Esophagus (tissue), 2 donors: ENCODE data around the gene HECTD1. TPM values are rescaled to one million over a fixed set of nuclear protein-coding genes. Genes with fewer than 3 reads are reported as not detected.
"Not testable (repeated sequence)": the region's sequence is repeated elsewhere in the genome, so short reads cannot be mapped to it uniquely, and the experiment has no call there.

Experiments used
- H3K27ac ChIP-seq, 2 donors: one replicate each; pipeline ENCODE4 v1.5.1; 2013; ENCODE audit warnings: low read depth in 2 of 2, mild to moderate bottlenecking in 2 of 2, inconsistent platforms in 1 of 2, low read length in 1 of 2, moderate library complexity in 1 of 2
- H3K27me3 ChIP-seq, 2 donors: one replicate each; pipeline ENCODE4 v1.6.1; 2013; ENCODE audit warnings: low read length in 2 of 2, control low read depth in 1 of 2, mild to moderate bottlenecking in 1 of 2; ENCODE audit not compliant: insufficient read depth in 2 of 2, control insufficient read depth in 1 of 2
- H3K36me3 ChIP-seq, 2 donors: one replicate each; pipeline ENCODE4 v1.6.1; 2013; ENCODE audit warnings: low read length in 1 of 2; ENCODE audit not compliant: control insufficient read depth in 2 of 2, insufficient read depth in 2 of 2
- H3K4me1 ChIP-seq, 2 donors: one replicate each; pipeline ENCODE4 v1.6.1; 2013; ENCODE audit warnings: low read length in 1 of 2; ENCODE audit not compliant: control insufficient read depth in 2 of 2, insufficient read depth in 2 of 2
- H3K4me3 ChIP-seq, 2 donors: one replicate each; pipeline ENCODE4 v1.5.1; 2013; ENCODE audit warnings: low read length in 2 of 2, mild to moderate bottlenecking in 2 of 2, low read depth in 1 of 2, moderate library complexity in 1 of 2
- H3K9me3 ChIP-seq, 2 donors: one replicate each; pipeline ENCODE4 v1.6.1; 2013; ENCODE audit warnings: mild to moderate bottlenecking in 2 of 2, low read depth in 1 of 2, low read length in 1 of 2, moderate library complexity in 1 of 2; ENCODE audit not compliant: control insufficient read depth in 2 of 2, insufficient read depth in 1 of 2
- WGBS, 2 donors: extraction: QIAGEN DNeasy Blood & Tissue Kit; methylation state at CpG; one replicate each; pipeline ENCODE4 v1.1.7; 2013; 5-methylcytosine and 5-hydroxymethylcytosine counted together
- polyA plus RNA-seq, 2 donors: library from polyadenylated mRNA; stranded (reverse); fragments of 200-250 nt; gene quantifications; one replicate each; pipeline ENCODE4 v1.2.3, GENCODE V29; 2013
- donor health status: healthy with polysubstance abuse.
- donor health status: Bipolar disorder and iron deficiency.

The HECTD1 gene
- polyA plus RNA-seq, 2 donors: 90.0 to 140 TPM

DNA sequence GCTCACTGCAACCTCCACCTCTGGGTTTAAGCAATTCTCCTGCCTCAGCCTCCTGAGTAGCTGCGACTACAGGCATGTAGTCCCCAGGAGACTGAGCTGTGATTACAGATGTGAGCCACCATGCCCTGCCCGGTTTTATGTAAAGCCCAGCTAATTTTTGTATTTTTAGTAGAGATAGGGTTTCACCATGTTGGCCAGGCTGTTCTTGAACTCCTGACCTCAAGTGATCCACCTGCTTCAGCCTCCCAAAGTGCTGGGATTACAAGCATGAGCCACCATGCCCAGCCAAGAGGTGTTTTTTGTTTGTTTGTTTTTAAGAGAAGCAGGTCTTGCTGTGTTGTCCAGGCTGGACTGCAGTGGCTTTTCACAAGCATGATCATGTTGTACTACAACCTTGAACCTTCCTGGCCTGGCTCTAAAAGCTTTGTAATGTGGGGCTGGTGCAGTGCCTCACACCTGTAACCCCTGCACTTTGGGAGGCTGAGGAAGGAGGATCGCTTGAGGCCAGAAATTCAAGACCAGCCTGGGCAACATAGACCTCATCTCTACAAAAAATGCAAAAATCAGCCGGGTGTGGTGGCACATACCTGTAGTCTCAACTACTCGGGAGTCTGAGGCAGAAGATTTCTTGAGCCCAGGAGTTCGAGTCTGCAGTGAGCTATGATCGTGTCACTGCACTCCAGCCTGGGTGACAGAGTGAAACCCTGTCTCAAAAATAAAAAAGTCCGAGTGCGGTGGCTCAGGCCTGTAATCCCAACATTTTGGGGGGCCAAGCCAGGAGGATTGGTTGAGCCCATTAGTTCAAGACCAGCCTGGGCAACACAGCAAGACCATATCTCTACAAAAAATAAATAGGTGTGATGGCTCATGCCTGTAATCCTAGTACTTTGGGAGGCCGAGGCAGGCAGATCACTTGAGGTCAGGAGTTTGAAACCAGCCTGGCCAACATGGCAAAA, 113.4 kb downstream of the HECTD1 start:
- H3K9me3 ChIP-seq, H3K4me3 ChIP-seq, H3K27me3 ChIP-seq, H3K4me1 ChIP-seq, H3K27ac ChIP-seq: not testable (repeated sequence)
- H3K36me3 ChIP-seq: peaks cover 5 to 10% of the 10 kb centered on the region in 2 donors
- 94% methylated on average over 10 of the region's 10 CpGs for WGBS, 2 donors

DNA sequence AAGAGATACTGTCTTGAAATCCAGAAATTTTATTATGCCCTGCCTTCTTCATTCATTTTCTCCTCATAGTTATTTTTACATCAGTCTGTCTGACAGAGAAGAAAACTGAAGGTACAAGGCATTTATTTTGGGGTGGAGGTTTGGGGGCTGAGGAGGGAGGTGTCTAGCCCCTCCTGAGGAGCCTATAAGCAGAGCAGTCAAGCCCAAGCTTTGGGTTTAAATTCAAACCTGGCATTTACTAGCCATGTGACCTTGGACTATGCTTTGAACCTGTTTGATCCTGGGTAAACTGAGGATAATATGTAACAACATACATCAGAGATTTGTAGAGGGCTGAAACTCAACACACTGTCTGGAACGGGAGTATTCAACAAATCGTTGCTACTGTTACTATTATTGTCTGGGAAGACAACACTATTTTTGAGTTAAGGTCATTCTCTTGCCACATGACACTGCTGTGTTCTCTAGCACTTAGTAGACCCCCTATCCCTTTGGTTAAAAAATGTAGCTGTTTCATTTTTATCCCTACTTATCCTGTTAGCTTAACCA, 115.4 kb downstream of the HECTD1 start:
- Histone ChIP-seq H3K4me1 (no peaks in the 10 kb centered on the region), H3K4me3 (no peak overlapping the region), H3K27me3 (no peaks in the 10 kb centered on the region), H3K36me3 (no peaks in the 10 kb centered on the region), H3K9me3 (no peaks in the 10 kb centered on the region), H3K27ac (no peak overlapping the region)
- 85% methylated on average over 2 of the region's 2 CpGs for WGBS, 2 donors

DNA sequence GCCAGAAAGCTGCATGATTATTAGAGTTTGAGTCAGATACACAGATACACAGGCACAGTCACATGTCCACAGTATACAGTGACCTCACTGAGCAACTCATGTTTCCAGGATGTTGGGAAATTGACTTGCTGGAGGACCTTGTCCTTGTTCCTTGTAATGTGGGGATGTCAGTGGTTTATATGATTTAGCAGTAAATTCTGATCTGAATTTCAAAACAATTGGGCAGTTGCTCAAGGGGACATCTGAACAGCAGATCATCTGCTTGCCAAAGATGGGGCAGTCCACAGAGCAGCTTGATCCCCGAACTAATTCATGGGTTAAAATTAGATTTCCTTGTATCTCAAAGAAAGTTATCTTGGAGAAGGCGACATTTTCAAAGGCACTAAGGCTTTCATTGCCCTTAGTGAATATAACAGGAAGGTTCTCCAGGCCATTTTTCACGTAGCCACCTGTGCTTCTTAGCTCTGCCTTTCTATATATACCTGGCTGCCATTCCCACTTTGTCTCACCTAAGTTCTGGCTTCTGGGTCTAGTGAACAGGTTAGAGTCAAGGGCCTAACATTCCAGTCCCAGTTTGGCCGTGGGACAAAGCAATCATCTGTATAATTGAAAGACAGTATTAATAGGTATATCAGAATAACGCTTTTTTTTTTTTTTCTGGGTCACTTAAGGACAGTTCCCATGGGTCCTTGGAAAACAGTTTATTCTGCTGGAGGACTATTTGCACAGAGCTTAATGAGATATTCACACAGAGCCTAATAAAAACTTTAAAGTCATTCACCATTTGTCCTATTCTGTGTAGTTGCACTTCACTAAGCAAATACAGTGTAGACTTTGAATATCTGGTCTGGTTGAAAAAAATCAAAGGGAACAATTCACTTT, 116.5 kb downstream of the HECTD1 start:
- 54 to 58% methylated on average over 5 of the region's 5 CpGs for WGBS, 2 donors
- Histone ChIP-seq H3K27me3 (no peaks in the 10 kb centered on the region), H3K36me3 (no peaks in the 10 kb centered on the region), H3K4me3 (no peak overlapping the region), H3K27ac (peak overlapping the region in 1 of 2 donors; percentile 49), H3K9me3 (no peaks in the 10 kb centered on the region), H3K4me1 (no peaks in the 10 kb centered on the region)

DNA sequence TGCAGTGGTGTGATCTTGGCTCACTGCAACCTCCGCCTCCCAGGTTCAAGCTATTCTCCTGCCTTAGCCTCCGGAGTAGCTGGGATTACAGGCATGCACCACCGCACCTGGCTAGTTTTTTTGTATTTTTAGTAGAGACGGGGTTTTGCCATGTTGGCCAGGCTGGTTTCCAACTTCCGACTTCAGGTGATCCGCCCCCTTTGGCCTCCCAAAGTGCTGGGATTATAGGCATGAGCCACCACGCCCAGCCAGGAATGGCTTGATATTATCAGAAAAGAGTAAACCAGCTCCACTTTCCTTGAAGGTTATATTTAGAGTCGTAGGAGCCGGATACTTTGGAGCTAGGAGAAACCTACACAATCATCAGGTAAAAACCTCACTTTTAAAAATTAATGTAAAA, 121.1 kb downstream of the HECTD1 start:
- H3K4me1 ChIP-seq, H3K4me3 ChIP-seq, H3K27me3 ChIP-seq, H3K36me3 ChIP-seq, H3K27ac ChIP-seq, H3K9me3 ChIP-seq: not testable (repeated sequence)
- WGBS, 2 donors: 68 to 76% methylated on average over 9 of the region's 9 CpGs

DNA sequence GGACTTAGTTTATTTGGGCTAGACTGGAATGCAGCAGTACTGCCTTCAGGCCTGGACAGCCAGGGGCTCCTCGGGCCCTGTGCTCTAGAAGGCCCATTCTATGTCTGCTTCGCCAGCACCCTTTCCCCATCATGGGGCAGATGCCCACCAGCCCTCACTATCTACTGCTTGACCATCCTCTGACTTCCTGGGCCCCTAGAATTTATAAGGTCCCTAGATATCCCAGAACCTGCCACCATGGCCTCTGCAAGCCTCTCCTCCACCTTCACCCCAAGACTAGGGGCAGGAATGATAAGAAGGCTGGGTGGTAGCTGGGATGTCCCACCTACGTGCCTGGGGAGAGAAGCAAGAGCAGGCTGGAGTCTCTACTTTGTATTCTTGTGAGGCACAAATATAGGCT, 122.6 kb downstream of the HECTD1 start:
- WGBS, 2 donors: 97% methylated on average over 3 of the region's 3 CpGs
- Histone ChIP-seq H3K27me3 (no peaks in the 10 kb centered on the region), H3K4me3 (no peak overlapping the region), H3K9me3 (no peaks in the 10 kb centered on the region), H3K36me3 (no peaks in the 10 kb centered on the region), H3K27ac (no peak overlapping the region), H3K4me1 (no peaks in the 10 kb centered on the region)

DNA sequence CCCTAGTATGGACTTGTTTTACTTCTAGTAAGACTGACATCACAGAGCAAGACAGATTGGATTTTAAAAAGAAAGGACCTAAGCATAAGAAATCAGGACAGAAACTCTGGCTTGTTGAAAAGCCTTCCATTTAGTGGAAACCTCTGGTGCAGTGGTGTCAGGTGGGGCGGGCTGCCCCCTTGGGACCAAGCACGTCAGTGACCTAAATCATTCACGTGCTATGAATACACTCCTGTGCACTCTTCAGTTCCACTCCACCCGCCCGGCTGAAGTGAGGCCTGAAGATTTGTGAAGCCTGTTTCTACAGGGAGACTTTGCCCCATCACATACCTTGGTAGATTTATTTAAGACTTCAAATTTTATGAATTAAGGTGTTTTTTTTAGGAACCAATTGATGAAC, 123.2 kb downstream of the HECTD1 start:
- no peaks in the 10 kb centered on the region for H3K36me3 ChIP-seq
- no peak overlapping the region for H3K4me3 ChIP-seq
- no peaks in the 10 kb centered on the region for H3K27me3 ChIP-seq
- WGBS, 2 donors: 85 to 93% methylated on average over 5 of the region's 5 CpGs
- no peaks in the 10 kb centered on the region for H3K9me3 ChIP-seq
- H3K4me1 ChIP-seq: no peaks in the 10 kb centered on the region
- no peak overlapping the region for H3K27ac ChIP-seq

DNA sequence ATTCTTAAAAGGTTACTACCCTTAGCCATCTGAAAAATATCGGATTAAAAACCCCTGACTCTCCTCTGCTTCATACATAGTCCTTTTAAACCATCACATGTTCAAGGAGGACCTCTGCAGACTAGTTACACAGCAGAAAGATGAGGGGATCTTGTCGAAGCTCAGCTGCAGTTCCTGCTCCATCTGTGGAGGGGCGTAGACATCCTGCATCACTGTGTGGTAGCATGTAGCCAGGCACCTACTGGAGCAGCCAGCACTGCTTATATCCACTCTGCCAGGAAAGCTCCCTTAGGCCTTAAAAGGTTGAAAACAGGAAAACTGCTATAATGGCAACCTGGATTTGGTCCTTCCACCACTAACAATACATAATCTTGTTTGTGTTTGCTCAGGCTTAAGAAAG, 123.8 kb downstream of the HECTD1 start:
- 83 to 86% methylated on average over 3 of the region's 3 CpGs for WGBS, 2 donors
- no peaks in the 10 kb centered on the region for H3K9me3 ChIP-seq
- H3K4me3 ChIP-seq: no peak overlapping the region
- no peaks in the 10 kb centered on the region for H3K4me1 ChIP-seq
- no peaks in the 10 kb centered on the region for H3K36me3 ChIP-seq
- H3K27ac ChIP-seq: no peak overlapping the region
- H3K27me3 ChIP-seq: no peaks in the 10 kb centered on the region

DNA sequence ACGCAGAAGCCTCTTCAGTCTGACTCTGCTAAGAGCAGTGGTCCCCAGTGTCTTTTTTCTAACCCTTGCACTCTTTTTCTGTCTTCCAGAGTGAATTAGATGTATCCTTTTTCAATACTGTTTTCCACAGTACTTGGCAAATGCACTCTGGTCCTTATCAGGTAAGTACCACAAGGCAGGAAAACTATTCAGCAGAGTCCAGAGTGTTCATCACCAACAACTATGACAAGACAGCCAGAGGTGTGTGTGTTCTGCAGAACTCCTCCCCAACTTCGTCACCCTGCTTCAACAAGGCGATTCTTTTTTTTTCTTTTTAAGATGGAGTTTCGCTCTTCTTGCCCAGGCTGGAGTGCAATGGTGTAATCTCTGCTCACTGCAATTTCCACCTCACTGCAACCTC, 127.1 kb downstream of the HECTD1 start:
- no peaks in the 10 kb centered on the region for H3K4me1 ChIP-seq
- WGBS, 2 donors: 91 to 93% methylated on average over 4 of the region's 4 CpGs
- H3K4me3 ChIP-seq: no peak overlapping the region
- no peak overlapping the region for H3K27ac ChIP-seq
- H3K36me3 ChIP-seq: no peaks in the 10 kb centered on the region
- H3K27me3 ChIP-seq: no peaks in the 10 kb centered on the region
- no peaks in the 10 kb centered on the region for H3K9me3 ChIP-seq

DNA sequence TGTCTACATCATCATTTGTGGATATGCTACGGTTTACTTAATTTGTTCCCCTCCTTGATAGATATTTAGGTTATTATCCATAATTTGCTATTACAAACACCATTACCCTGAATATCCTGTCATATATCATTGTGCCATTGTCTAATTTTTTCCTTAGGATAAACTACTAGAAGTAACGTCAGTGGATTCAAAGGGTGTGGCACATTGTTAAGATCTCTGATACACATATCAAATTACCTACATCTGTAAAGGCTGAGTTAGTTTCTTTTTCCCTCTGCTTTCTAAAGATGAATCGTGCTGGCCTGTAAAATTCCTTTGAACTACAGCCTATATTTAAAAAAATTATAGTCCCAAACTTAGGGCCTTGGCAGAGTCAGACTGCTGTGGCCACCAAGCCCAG, 127.5 kb downstream of the HECTD1 start:
- 44 to 46% methylated on average over 3 of the region's 3 CpGs for WGBS, 2 donors
- no peaks in the 10 kb centered on the region for H3K9me3 ChIP-seq
- no peaks in the 10 kb centered on the region for H3K36me3 ChIP-seq
- no peaks in the 10 kb centered on the region for H3K27me3 ChIP-seq
- no peak overlapping the region for H3K4me3 ChIP-seq
- no peaks in the 10 kb centered on the region for H3K4me1 ChIP-seq
- H3K27ac ChIP-seq: no peak overlapping the region
